ENCODE measurements around the gene NDUFAF8.

Gene NDUFAF8

DNA sequence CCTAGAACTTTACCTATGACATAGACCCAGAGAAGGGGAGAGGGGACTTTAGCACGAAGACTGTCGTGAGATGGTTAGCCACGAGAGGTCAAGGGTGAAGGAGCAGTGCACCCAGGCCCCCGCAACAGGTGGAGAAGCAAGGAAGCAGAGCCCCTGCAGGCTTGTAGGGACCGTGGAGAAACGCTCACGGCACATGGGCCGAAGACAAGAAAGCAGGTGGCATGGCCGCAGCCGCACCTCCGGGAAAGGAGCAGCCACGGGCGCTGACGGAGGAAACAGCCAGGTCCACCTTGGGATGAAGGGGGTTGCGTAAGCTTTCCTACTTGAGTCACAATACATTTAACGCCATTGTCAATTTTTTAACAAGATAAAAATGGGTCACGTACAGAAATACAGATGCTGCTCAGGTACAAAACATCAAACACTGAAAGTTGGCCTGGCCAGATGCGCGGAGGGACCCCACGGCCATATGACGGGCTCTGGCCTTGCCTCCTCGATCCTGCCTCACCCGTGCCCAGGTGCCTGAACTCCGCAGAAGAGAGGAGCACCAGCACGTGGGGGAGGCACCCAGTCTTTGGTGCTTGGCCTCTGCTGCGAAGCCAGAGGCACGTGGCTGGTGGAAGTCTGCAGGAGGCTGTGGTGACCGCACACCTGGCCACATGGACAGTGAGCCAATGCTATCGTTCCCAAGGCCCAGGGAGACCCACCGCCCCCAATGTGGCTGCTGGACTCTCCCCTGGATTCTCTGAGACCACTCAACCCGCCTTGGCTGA is 34.8 kb downstream of the NDUFAF8 start:
- no peak for DNase-seq (ENCODE audit: low read depth in 2 of 2)

DNA sequence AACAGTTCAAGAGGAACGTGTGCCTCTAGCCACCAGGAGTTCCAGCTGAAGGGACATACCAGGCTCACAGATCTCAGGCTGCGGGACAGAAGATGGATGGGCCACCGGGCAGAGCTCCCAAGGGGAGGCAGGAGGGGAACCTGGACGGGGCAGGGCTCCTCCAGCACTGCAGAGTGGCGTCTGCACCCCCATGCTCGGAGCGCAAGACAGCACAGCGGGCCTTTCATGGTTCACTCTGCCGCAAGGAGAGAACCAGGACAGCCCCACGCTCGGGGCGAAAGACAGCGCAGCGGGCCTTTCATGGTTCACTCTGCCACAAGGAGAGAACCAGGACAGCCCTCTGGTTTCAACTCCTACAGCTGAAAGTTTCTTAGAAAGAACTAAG is 35.3 kb downstream of the NDUFAF8 start:
- DNase-seq (ENCODE audit: low read depth in 2 of 2), result no peak

DNA sequence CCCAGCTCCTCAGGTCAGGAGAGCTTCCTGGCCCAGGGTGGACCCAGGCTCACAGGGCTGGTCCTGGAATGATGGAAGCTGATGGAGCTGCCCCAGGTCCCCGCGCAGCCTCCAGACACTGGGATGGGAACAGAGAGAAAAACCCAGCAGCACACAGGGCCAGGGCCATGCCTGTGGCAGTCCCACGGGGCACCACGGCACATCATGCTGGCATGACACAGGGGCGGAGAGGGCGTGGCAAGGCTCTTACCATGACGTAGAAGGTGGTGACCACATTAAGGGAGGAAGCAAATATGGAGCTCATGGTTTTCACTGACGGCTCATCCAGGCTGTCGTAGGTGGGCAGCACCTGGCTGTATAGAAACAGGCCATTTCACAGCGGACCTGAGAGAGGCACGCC is 37.7 kb downstream of the NDUFAF8 start:
- DNase-seq (ENCODE audit: low read depth in 2 of 2), result no peak

DNA sequence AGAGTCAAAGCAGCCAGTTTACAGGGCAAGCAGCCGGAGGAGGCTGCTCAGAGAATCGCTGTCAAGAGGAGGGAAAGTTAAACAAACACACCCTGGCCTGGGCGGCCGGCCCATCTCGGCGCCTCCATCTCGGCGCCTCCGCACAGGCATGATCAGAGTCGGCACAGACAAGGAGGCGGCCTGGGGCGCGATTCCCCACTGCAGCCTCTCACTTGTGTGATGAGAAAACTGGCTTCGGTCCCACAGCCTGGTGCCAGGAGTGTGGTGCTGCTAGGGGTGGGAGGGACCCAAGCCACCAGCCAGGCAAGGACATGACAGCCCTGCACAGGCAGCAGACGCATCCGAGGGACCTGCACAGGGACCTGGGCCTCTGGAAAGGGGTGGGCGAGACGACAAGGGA is 38.3 kb downstream of the NDUFAF8 start:
- no peak for DNase-seq (ENCODE audit: low read depth in 2 of 2)

DNA sequence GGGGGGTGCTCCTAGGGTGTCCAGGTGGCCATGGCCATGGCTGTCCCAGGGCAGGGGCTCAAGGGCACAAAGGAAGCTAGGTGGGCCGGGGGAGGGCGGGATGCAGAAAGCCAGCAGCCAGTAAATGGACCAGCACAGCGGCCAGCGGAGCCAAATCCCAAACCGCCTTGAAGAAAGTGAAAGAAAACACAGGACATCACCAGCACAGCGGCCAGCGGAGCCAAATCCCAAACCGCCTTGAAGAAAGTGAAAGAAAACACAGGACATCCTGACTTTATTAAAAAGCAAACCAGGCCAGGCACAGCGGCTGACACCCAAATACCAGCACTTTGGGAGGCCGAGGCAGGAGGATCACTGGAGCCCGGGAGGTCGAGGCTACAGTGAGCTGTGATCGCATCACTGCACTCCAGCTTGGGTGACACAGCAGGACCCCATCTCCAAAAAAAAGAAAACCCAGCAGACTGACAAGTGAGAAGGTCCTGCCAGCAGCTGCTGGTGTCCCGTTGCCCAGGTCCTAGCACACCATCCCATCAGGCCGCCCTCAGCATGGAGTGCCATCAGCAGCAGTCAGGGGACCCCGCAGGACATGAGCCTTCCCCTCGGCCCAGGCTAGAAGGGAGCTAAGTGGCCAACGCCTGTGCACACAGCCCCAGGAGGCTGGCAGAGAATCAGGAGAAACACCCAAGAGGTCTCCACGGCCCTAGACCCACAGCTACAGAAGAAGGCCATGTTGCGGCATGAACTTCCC is 39.0 kb downstream of the NDUFAF8 start:
- DNase-seq (ENCODE audit: low read depth in 2 of 2), result no peak

DNA sequence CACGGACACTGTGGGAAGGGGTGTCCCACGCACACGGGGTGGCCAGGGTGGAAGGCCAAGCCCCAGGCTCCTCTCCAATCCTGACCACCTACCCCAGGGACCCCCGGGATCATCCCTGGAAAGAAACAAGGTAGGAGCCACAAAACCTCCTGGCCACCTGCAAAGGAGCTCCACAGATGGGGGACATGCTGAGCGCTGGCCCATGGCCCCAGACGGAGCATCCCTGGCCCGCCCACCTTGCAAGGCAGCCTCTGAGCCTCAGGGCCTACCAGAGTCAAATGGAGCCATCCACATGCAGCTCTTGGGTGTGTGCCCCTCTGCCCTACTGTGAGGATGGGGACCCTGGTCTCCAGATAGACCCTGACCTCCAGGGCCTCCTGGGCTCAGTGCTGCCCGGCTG is 39.7 kb downstream of the NDUFAF8 start:
- no peak for DNase-seq (ENCODE audit: low read depth in 2 of 2)

DNA sequence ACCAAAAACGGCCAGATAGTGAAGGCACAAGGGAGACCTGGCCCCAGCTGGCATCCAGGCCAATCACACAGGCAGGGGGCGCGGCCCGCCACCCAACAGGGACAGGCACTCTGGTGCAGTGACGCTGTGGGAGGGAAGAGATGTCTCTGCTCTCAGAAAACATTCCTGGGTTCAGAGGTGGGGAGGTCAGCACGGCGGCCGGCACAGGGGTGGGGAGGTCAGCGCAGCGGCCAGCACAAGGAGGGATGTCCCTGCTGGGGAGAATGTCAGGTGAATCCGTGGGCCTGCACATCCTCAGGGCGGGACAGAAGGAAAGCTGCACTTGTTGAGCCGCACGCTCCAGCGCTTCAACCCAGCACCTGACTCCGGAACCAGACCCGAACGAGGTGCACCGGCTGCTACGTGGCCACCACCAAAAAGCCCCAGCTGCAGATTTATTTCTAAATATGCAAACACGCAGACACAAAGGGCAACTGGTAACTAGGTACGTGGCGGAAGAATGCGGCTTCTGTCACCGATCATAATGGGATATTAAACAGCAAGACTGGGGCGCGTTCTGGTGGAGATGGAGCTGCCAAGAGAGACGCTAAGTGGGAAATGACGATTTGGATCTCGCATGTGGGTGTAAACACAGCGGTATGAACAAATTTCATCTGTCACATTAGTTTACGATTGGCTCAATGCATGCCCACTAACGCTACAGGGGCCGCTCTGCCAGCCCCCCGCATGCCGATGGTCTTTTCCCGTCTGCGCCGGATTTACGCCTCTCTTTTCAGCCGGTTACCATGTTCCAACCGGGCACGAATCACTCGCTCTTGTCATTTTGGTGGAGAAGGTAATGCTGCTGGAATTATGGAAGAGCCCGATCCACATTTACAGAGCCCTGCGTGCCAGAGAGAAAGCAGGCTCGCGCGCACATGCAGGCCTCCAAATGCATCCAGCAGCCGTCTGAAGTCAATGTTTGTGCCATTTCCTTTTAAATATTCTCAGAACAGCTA is 40.5 kb downstream of the NDUFAF8 start:
- DNase-seq (ENCODE audit: low read depth in 2 of 2), result no peak

DNA sequence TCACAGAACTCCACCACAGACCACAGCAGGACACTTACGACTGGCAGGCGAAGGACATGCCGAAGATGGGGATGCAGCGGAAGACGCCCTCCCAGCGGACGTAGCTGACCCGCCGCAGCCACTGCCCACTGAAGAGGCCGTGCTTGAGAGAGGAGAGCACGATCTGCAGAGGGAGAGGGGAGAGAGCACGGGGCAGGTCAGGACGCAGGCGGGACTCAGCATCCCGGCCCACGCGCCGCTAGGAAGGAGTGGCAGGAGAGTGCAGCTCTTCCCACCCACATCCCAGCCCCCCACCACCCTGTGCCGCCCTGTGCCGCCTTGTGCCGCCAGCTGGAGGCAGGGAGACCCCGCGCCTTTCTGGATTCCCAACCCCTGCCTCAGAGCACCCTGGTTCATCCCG is 41.5 kb downstream of the NDUFAF8 start:
- no peak for DNase-seq (ENCODE audit: low read depth in 2 of 2)

DNA sequence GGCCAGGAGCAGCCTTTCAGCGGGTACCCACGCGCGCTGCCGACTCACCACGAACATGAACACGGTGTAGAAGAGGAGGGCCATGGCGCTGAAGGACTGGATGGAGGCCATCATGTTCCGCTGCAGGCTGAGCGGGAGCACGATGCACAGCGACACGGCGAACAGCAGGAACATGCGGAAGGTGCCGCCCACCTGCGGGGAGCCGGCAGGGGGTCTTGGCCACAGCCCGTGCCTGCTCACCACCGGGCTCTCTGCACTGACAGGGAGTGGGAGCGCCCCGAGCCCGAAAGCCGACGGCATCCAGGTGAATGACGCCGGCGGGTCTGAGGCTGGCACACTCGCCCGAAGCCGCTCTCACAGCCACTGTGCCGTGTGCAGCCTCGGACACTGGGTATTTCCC is 43.0 kb downstream of the NDUFAF8 start:
- DNase-seq (ENCODE audit: low read depth in 2 of 2), result no peak

DNA sequence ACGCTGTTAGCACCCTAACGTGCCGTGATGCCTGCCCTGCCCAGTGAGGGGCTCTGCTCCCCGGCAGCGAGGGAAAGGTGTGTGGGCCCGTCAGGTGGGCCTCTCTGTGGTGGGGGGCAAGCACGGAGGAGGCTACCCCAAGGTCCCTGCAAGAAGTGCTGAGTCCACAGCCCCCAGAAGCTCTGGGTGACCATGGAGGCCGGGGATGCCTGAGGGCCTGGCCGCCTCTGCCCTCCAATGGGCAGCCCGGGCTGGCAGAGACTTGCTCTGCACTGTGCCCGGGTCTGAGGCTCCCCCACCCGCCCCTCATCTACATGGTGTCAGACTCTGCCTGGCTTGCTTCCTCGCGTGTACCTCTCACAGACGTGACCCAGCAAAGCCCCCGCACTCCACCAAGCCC is 43.8 kb downstream of the NDUFAF8 start:
- DNase-seq (ENCODE audit: low read depth in 2 of 2), result no peak

DNA sequence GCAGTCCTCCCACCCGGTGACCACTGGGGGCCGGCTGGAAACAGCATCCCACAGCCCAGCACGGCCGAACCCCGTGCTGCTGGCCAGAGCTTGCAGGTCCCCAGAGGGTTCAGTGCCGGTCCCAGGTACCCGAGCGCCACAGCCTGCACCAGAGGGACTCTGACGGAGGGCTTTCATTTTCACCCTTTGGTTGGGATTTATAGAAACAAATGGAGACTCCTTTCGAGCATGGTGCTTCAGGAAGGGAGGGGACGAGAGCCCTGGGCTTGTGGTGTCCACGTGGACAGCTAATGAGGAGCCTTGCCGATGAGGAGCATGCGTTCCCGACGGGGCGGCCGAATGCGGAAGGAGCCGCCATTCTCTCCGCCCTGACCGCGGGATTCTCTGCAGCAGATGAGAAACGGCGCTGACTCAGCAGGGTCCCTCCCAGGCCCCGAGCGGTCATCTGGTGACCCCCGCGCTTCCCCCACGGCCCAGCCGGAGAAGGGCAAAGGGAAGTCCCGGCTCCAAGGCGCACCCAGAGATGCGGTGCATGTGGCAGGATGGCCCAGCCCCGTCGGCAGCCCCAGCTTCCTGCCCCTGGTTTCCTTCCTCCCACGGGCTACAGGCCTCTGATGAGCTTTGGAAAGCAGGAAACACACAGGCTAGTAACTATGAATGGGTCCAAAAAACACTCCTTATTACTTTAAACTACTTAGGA is 46.2 kb downstream of the NDUFAF8 start:
- DNase-seq (ENCODE audit: low read depth in 2 of 2), result no peak

DNA sequence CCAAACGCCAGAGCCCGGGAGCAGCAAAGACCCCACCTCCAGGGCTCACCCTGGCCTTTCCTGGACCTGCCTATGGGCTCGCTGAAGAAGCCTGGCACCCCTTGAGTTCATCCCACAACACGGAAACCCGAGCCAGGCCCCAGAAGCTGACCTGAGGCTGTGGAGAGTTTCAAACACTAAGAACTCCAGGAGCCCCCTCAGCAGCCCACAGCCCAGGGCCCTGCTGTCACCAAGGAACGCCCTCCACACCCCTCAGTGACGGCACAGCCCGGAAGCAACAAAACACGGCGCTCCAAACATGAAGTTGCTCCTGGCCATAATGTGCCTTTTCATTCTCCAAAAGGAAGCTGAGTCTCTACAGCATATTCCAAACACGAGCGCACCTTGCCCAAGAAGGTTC is 46.8 kb downstream of the NDUFAF8 start:
- DNase-seq (ENCODE audit: low read depth in 2 of 2), result no peak

DNA sequence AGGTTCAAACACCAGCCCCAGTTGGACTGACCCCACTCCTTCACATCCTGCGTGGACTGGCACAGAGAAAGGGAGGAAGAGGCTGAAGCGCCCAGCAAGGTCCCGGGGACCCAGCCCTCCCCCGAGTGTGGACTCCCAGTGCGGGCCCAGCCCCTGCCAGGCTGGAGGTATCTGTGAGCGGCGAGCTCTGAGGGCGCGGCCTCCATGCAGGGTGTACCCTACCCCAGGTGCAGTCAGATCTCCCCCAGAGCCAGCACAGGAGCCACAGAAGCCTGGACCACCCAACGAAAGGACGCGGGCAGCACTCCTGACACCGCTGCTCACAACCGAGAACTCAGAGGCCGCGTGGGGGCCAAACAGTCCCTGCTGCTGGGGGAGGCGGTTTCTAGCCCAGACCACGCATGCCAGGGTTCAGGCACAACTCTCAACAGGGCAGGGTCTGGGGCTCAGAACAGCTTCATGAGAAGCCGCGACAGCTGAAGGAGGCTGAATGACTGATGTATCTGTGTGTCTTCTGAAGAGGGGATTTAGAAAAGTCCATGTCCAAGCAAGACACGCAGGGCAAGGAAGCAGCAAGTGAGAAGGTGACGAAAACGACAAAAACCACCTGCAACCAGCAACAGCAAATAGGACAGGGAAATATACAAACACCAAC is 47.5 kb downstream of the NDUFAF8 start:
- DNase-seq (ENCODE audit: low read depth in 2 of 2), result no peak

DNA sequence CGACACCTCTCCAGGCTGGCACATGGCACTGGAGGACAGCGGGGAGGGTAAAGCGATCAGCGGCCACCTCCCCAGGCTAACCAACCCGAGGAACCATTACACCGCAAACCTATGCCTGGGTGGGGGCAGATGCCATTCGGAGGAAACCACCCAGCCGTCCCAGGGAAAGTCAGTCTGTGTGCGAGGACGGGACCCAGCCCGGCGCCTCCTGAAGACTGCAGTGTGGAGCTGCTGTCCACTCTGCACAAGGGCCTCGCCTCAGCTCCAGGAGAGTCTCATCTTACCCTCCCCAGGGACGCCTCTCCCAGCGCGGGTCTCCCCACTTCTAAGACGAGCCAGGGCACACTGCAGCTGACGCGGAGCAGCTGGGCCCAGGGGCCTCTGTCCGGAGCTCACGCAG is 48.0 kb downstream of the NDUFAF8 start:
- no peak for DNase-seq (ENCODE audit: low read depth in 2 of 2)

DNA sequence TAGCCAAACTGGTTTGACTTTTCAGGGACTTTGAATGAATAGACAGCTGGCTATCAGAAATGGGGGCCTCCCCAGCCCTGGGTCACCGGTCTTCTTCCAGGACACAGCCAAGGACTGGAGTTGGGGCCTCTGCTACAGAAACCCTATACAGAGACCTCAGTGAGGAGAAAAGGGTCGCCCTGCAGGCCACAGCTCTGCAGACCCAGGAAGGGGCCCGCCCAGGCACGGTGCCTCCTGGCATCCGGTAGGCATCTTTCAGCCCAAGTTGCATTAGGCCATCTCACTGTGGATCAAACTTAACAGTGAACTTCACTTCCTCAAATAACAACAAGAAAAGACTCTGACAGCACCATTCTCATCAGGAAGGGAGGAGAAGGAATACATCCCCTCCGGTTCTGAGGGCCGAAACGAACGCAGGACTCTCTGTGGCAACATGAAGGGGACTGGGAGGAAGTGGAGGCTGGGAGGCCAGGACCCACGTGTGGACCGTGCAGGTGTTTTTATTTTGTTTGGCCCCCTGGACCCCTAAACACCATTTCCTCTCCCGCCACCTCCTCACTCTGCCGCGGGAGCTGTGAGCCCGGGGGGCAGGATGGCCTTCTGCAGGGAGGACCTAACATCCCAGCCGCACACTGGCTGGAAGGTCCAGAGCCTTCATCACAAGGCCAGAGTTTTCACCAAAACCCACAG is 48.8 kb downstream of the NDUFAF8 start:
- DNase-seq (ENCODE audit: low read depth in 2 of 2), result no peak

DNA sequence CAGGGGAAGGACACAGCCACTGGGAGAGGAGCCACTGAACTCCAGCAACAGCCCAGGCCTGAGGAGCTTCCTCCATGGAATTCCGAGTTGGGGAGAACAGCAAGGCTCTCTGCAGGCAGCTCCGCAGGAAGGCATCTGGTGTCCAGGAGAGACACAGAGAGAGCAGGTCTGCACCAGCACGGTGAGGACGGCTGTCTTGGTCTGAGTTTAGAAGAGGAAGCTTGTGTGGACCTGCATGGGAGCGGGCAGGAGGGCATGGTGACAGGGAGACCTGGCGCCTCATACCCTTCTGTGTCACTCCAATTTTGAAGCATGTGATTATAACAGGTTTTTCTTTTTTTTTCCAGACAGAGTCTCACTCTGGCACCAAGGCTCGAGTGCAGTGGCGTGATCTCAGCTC is 49.6 kb downstream of the NDUFAF8 start:
- DNase-seq (ENCODE audit: low read depth in 2 of 2), result no peak

DNA sequence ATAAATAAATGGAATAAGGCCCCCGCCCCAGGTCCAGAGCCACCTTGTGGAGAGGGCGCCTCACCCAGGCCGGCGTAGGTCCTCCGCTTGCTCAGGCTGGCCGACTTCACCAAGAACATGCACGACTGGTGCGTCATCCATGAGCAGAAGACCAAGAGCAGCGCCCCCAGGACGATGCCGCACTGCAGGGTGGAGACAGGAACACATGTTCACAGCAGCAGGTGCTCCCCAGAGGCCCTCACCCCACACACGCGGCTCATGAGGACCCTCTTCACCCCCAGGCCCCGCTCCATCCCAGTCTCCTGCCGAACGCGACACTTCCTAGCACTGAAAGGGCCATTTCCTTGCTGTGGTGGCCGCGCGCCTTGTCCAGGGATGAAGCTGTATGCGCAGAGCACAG is 50.5 kb downstream of the NDUFAF8 start:
- no peak for DNase-seq (ENCODE audit: low read depth in 2 of 2)

DNA sequence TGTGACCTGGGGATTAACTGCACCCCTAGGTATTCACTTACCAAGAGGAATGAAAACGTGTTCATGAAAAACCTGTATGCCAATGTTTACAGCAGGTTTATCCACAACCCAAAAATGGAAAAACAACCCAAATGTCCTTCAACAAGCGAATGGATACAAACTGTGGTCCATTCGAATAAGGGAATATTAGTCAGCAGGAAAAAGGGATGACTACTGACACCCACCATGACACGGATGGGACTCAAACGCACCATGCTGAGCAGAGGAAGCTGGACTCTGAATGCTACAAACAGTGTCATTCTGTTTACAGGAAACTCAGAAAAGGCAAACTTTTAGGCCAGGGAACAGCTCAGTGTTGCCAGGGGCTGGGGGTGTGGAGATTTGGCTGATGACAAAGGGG is 51.1 kb downstream of the NDUFAF8 start:
- DNase-seq (ENCODE audit: low read depth in 2 of 2), result no peak
